ENCODE measurements around the gene RNU6-9. TPM values are rescaled to one million over a fixed set of nuclear protein-coding genes. Genes with fewer than 3 reads are reported as not detected.

The RNU6-9 gene
- total RNA-seq, 1 donor from 2014 or later: not detected

GRCh38 chr19:917323-918151 lies 24.3 kb downstream of the RNU6-9 start, which contains the start of gene KISS1R:
TSS of gene KISS1R (plus strand) at chr19:917333. CDS start at chr19:917503, 170 bp downstream.
- peak; percentile 71 for DNase-seq (ENCODE audit: extremely low spot score, unreplicated experiment)
- Mint-ChIP-seq H3K9me3 (no peaks in the 10 kb centered on the region), H3K4me1 (ENCODE audit: unreplicated experiment) (peaks cover 5% of the 10 kb centered on the region), H3K27me3 (peaks cover 28% of the 10 kb centered on the region), H3K27ac (no peak within 1 kb of the TSS), H3K36me3 (no peaks in the 10 kb centered on the region), H3K4me3 (peak within 1 kb of the TSS; percentile 70)
- peak; percentile 71 for TF ChIP-seq CTCF (conservative IDR thresholded peaks at IDR 0.05)

- H3K36me3 Mint-ChIP-seq: no peaks in the 10 kb centered on the region
- H3K4me1 Mint-ChIP-seq (ENCODE audit: unreplicated experiment): peaks cover 5% of the 10 kb centered on the region
- no peak for DNase-seq (ENCODE audit: extremely low spot score, unreplicated experiment)
- peak overlapping the region; percentile 70 for H3K4me3 Mint-ChIP-seq
- no peaks in the 10 kb centered on the region for H3K9me3 Mint-ChIP-seq
- TF ChIP-seq CTCF (conservative IDR thresholded peaks at IDR 0.05): no peak
- no peak overlapping the region for H3K27ac Mint-ChIP-seq
- H3K27me3 Mint-ChIP-seq: peaks cover 28% of the 10 kb centered on the region
These were observed 24.8 kb downstream of the RNU6-9 start for GRCh38 chr19:918152-918437.

- no peaks in the 10 kb centered on the region for H3K36me3 Mint-ChIP-seq
- H3K27ac Mint-ChIP-seq: no peak overlapping the region
- DNase-seq (ENCODE audit: extremely low spot score, unreplicated experiment): no peak
- TF ChIP-seq CTCF (conservative IDR thresholded peaks at IDR 0.05): no peak
- H3K27me3 Mint-ChIP-seq: peaks cover 28% of the 10 kb centered on the region
- peaks cover 5% of the 10 kb centered on the region for H3K4me1 Mint-ChIP-seq (ENCODE audit: unreplicated experiment)
- peak overlapping the region; percentile 22 for H3K4me3 Mint-ChIP-seq
- H3K9me3 Mint-ChIP-seq: no peaks in the 10 kb centered on the region
These were observed 25.4 kb downstream of the RNU6-9 start for GRCh38 chr19:918481-919198.

GRCh38 chr19:919199-920050 lies 26.1 kb downstream of the RNU6-9 start:
- H3K27me3 Mint-ChIP-seq: peaks cover 28% of the 10 kb centered on the region
- peak overlapping the region; percentile 34 for H3K4me3 Mint-ChIP-seq
- no peak for DNase-seq (ENCODE audit: extremely low spot score, unreplicated experiment)
- H3K27ac Mint-ChIP-seq: no peak overlapping the region
- no peaks in the 10 kb centered on the region for H3K36me3 Mint-ChIP-seq
- peaks cover 5% of the 10 kb centered on the region for H3K4me1 Mint-ChIP-seq (ENCODE audit: unreplicated experiment)
- TF ChIP-seq CTCF (conservative IDR thresholded peaks at IDR 0.05): no peak
- no peaks in the 10 kb centered on the region for H3K9me3 Mint-ChIP-seq

GRCh38 chr19:920051-920864 lies 27.0 kb downstream of the RNU6-9 start:
- Mint-ChIP-seq H3K36me3 (no peaks in the 10 kb centered on the region), H3K9me3 (no peaks in the 10 kb centered on the region), H3K27ac (no peak overlapping the region), H3K4me1 (ENCODE audit: unreplicated experiment) (peaks cover 5% of the 10 kb centered on the region), H3K27me3 (peaks cover 22% of the 10 kb centered on the region), H3K4me3 (peak overlapping the region; percentile 82)
- no peak for DNase-seq (ENCODE audit: extremely low spot score, unreplicated experiment)
- TF ChIP-seq CTCF (conservative IDR thresholded peaks at IDR 0.05): no peak

Measured in type B pancreatic cell (in vitro differentiated cells).